Adrenal gland (tissue), 19 donors: Measurements from ENCODE around the gene SYT3. TPM values are rescaled to one million over a fixed set of nuclear protein-coding genes. Genes with fewer than 3 reads are reported as not detected.

ENCODE experiments used
- DNase-seq, 7 donors: peaks; one replicate each; pipeline ENCODE4 v3.0.0-alpha.2; 2019 to 2020
- H3K27ac ChIP-seq, 5 donors: fragments of 200-600 bp; sonication (generic) in 4 of 5; 1 replicate in 3 of 5; 2 replicates in 2 of 5; pipeline versions ENCODE4 v1.5.1 to v1.8.0; 2016 to 2020; ENCODE audit warnings: mild to moderate bottlenecking in 1 of 5
- H3K27me3 ChIP-seq: fragments of 200-600 bp; 2 replicates; pipeline ENCODE4 v1.8.0; 2021
- H3K36me3 ChIP-seq, 2 donors: fragments of 200-600 bp; replicated peaks in 1 of 2; 1 replicate in 1 of 2; 2 replicates in 1 of 2; pipeline versions ENCODE4 v1.5.1 to v1.8.0; 2018 to 2022
- H3K4me1 ChIP-seq, 2 donors: fragments of 200-600 bp; replicated peaks in 1 of 2; 1 replicate in 1 of 2; 2 replicates in 1 of 2; pipeline versions ENCODE4 v1.5.1 to v1.8.0; 2018 to 2021
- H3K4me3 ChIP-seq, 4 donors: fragments of 200-600 bp; sonication (generic) in 3 of 4; one replicate each; pipeline ENCODE4 v1.5.1; 2016 to 2018
- H3K9me3 ChIP-seq, 3 donors: fragments of 200-600 bp; sonication (generic) in 1 of 3; replicated peaks in 1 of 3; 1 replicate in 2 of 3; 2 replicates in 1 of 3; pipeline versions ENCODE4 v1.5.1 to v1.8.0; 2016 to 2021
- CTCF ChIP-seq, 6 experiments: fragments of 450-650 bp in 4 of 6; fragments of 200-600 bp in 2 of 6; sonication (generic) in 1 of 6; IDR thresholded peaks; 1 replicate in 5 of 6; 2 replicates in 1 of 6; pipeline versions ENCODE4 v1.5.1 to v1.8.0; 2016 to 2021; ENCODE audit warnings: antibody characterized with exemption in 6 of 6, mild to moderate bottlenecking in 2 of 6, moderate library complexity in 1 of 6
- POLR2A ChIP-seq, 2 donors: fragments of 450-650 bp; IDR thresholded peaks; one replicate each; pipeline ENCODE4 v1.6.1; 2017; ENCODE audit warnings: antibody characterized with exemption in 2 of 2, mild to moderate bottlenecking in 2 of 2, moderate library complexity in 1 of 2
- WGBS, 4 donors: extraction: QIAGEN DNeasy Blood & Tissue Kit in 2 of 4; methylation state at CpG; one replicate each; pipeline versions ENCODE4 v1.1.5 to v1.1.7; 2013 to 2017; 5-methylcytosine and 5-hydroxymethylcytosine counted together
- intact Hi-C, 2 donors: fragments of 100-400 bp; cut with DNase I; formaldehyde crosslinking; loops; one replicate each; pipeline versions ENCODE4 v1.14.1 to v1.15.0; 2022 to 2023
- long read RNA-seq, 10 donors: library from polyadenylated mRNA in 3 of 10; unstranded in 2 of 10; stranded (forward) in 1 of 10; transcript quantifications; one replicate each; pipeline ENCODE4 v2.0.0 and lab custom pipeline, GENCODE V29; 2021 to 2026
- polyA plus RNA-seq, 3 donors: library from polyadenylated mRNA; stranded (reverse); fragments of 200-250 nt in 2 of 3; fragments of 350-450 nt in 1 of 3; fragmentation: Illumina TruSeq in 1 of 3; extraction: RNeasy Lipid Tissue Mini Kit (QIAGEN cat#74804) in 1 of 3; gene quantifications; one replicate each; pipeline ENCODE4 v1.2.3, GENCODE V29; 2013 to 2014
- total RNA-seq, 9 donors: library from RNA; depleted of rRNA in 4 of 9; stranded (reverse); fragments of >200 nt in 4 of 9; fragments of 120-200 nt in 1 of 9; fragmentation: NEBNext Ultra II Directional in 1 of 9; extraction: Animal tissue kit (Norgen Biotek cat#: 25700) in 1 of 9; gene quantifications; one replicate each; pipeline versions ENCODE4 v1.1.0 to v1.2.4, GENCODE V29; 2013 to 2023
- donor health status: healthy with polysubstance abuse.
- donor health status: Bipolar disorder and iron deficiency.
- donor health status: DM: yes; HTN: yes; CAD: no.
- donor health status: DM: no; HTN: no; CAD: no.
- donor health status: DM: no; HTN: no; CAD: no.
- donor health status: DM: yes; HTN: yes; CAD: no.

Gene SYT3
- total RNA-seq, result 1 to 10 TPM in 3 of 9 donors, under 1 TPM in 5, not detected in 1; 0.27 to 3.4 (median 0.70) TPM
- 1 to 10 TPM in 1 of 3 donors, under 1 TPM in 2; 0.26 to 1.8 (median 0.77) TPM for polyA plus RNA-seq
- long read RNA-seq, donor 1, result 0 reads
- long read RNA-seq, donor 2, result 0 reads
- long read RNA-seq, donor 3, result 0 reads
- long read RNA-seq, donor 4, result 0 reads
- long read RNA-seq, donor 5, result 0 reads
- long read RNA-seq, donor 6, result 0 reads
- long read RNA-seq, donor 7, result 0 reads
- long read RNA-seq, donor 8, result 0 reads
- long read RNA-seq, donor 9, result 0 reads
- long read RNA-seq, donor 10, result 0 reads

- Histone ChIP-seq H3K9me3 (no peaks in the 10 kb centered on the region), H3K27ac (no peak within 1 kb of the TSS), H3K36me3 (no peaks in the 10 kb centered on the region), H3K27me3 (peaks cover 5% of the 10 kb centered on the region), H3K4me1 (no peaks in the 10 kb centered on the region), H3K4me3 (peak within 1 kb of the TSS in 1 of 4 donors; percentile 62)
- intact Hi-C loops, result no loop called here
- 1 to 5% (median 4%) methylated on average over 35 to 72 of the region's 76 CpGs for WGBS, 4 donors
- DNase-seq, result peak; percentile 29 to 66 (median 35)
- TF ChIP-seq POLR2A (IDR thresholded peaks at IDR 0.05) (no peak), CTCF (IDR thresholded peaks at IDR 0.05) (no peak)
Measured at GRCh38 chr19:50639121-50640112, at the start of gene SYT3. SYT3 (minus strand) TSS chr19:50639881; CDS start chr19:50637411, 2,470 bp downstream.

- 66 to 79% (median 78%) methylated on average over 6 to 19 of the region's 19 CpGs; no CpG with 5 or more reads in 1 of the 4 donors for WGBS, 4 donors
- Histone ChIP-seq H3K4me3 (no peak overlapping the region), H3K4me1 (no peaks in the 10 kb centered on the region), H3K27me3 (no peaks in the 10 kb centered on the region), H3K9me3 (no peaks in the 10 kb centered on the region), H3K27ac (no peak overlapping the region), H3K36me3 (no peaks in the 10 kb centered on the region)
- no peak for TF ChIP-seq CTCF (IDR thresholded peaks at IDR 0.05)
- no peak for TF ChIP-seq POLR2A (IDR thresholded peaks at IDR 0.05)
- intact Hi-C loops, result no loop called here
- no peak for DNase-seq
Measured at GRCh38 chr19:50688766-50689165, 49.1 kb upstream of the SYT3 start.

GRCh38 chr19:50686310-50687032, 46.8 kb upstream of the SYT3 start:
- TF ChIP-seq POLR2A (IDR thresholded peaks at IDR 0.05) (no peak), CTCF (IDR thresholded peaks at IDR 0.05) (no peak)
- no peaks in the 10 kb centered on the region for H3K36me3 ChIP-seq
- no peak for DNase-seq
- no peaks in the 10 kb centered on the region for H3K27me3 ChIP-seq
- WGBS, 4 donors, result 54 to 81% (median 66%) methylated on average over 6 to 50 of the region's 50 CpGs
- H3K4me3 ChIP-seq, result no peak overlapping the region
- H3K4me1 ChIP-seq, result no peaks in the 10 kb centered on the region
- no peaks in the 10 kb centered on the region for H3K9me3 ChIP-seq
- no peak overlapping the region for H3K27ac ChIP-seq
- intact Hi-C loops, result no loop called here
